ENCODE measurements around the gene TOM1L2.
"Not testable (repeated sequence)": the region's sequence is repeated elsewhere in the genome, so short reads cannot be mapped to it uniquely, and the experiment has no call there.

TOM1L2 gene

DNA sequence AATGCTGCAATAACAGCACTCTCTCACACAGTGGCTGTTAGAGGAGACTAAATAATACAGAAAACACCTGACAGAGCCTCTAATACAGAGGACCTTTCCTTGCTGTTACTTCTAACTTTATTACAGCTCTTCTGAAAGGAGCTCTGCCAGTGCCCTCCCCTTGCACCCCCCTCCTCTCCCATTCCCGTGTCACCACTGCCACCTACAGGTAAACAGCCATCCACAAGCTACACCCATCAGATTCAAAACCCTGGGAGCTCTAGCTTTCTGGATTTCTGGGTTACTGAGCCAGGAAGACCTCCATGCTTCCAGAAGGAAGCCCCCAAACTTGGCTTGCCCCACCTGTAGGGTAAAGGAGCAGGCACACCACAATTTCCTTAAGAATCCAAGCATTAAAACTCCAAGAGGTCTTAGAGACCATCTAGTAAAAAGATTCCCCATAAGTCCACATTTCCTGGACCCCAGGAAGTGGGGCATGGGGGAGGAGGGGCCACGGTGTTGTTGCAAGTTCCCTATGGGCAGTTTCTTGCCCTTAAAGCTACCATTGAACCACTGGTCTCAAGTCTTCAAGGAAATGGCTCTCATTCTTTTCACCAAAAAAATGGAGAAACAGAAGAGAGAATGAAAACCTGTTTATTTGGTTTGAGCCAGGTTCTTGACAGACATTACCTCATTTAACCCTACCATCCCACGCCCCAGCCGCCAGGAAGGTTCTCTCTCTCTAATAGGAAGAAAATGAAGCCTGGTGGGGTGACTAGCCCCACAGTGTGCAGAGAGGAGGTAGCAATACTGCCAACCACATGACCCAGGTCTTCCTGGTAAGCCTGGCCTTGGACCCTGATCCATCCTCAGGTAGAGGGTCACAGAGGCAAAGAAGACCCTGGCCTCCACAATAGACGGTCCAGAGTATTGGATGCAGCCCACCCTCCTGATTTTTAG lies 52.8 kb downstream of the TOM1L2 start:
- H3K4me3 ChIP-seq (ENCODE audit: insufficient read depth, low read depth, low read length, poor library complexity, severe bottlenecking) = no peak overlapping the region
- no peaks in the 10 kb centered on the region for H3K36me3 ChIP-seq (ENCODE audit: control insufficient read depth, insufficient read depth, low read length)
- no peak overlapping the region for H3K27ac ChIP-seq (ENCODE audit: insufficient read depth, low read length, poor library complexity, severe bottlenecking)
- DNase-seq = peak; percentile 29 to 48 (median 30)
- peaks cover under 1% of the 10 kb centered on the region for H3K4me1 ChIP-seq (ENCODE audit: control insufficient read depth, insufficient read depth, low read length, poor library complexity, severe bottlenecking)
- H3K9me3 ChIP-seq (ENCODE audit: control insufficient read depth, low read length) = no peaks in the 10 kb centered on the region
- H3K27me3 ChIP-seq (replicated peaks; ENCODE audit: control insufficient read depth, insufficient read depth, low read length, poor library complexity, severe bottlenecking) = no peaks in the 10 kb centered on the region

DNA sequence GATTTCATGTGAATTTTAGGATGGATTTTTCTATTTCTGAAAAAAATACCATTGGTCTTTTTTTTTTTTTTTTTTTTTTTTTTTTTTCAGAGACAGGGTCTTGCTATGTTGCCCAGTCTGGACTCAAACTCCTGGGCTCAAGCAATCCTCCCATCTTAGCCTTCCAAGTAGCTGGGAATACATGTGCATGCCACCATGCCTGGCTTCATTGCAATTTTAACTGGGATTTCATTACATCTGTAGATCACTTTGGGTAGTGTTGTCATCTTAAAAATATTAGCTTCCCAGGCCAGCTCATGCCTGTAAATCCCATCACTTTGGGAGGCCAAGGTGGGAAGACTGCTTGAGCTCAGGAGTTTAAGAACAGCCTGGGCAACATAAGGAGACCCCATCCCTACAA lies 54.8 kb downstream of the TOM1L2 start:
- H3K9me3 ChIP-seq (ENCODE audit: control insufficient read depth, low read length) = no peaks in the 10 kb centered on the region
- no peaks in the 10 kb centered on the region for H3K36me3 ChIP-seq (ENCODE audit: control insufficient read depth, insufficient read depth, low read length)
- no peaks in the 10 kb centered on the region for H3K27me3 ChIP-seq (replicated peaks; ENCODE audit: control insufficient read depth, insufficient read depth, low read length, poor library complexity, severe bottlenecking)
- peaks cover 3% of the 10 kb centered on the region for H3K4me1 ChIP-seq (ENCODE audit: control insufficient read depth, insufficient read depth, low read length, poor library complexity, severe bottlenecking)
- no peak overlapping the region for H3K4me3 ChIP-seq (ENCODE audit: insufficient read depth, low read depth, low read length, poor library complexity, severe bottlenecking)
- no peak overlapping the region for H3K27ac ChIP-seq (ENCODE audit: insufficient read depth, low read length, poor library complexity, severe bottlenecking)
- DNase-seq = no peak

DNA sequence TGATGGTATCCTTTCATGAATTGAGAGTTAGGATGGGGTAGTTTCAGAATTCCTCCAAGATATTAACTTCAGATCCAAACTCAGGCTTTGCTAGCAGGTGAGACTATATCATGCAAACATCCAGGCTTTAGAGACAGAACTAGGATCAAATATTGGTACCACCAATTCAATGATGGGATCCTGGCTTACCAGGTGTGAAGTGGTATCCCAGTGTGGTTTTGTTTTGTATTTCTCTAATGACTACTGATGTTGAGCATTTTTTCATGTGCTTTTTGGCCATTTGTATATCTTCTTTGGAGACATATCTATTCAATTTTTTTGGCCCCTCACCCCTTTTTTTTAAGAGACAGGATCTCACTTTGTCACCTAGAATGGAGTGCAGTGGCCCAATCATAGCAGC lies 57.0 kb downstream of the TOM1L2 start:
- H3K27ac ChIP-seq (ENCODE audit: insufficient read depth, low read length, poor library complexity, severe bottlenecking) = no peak overlapping the region
- H3K9me3 ChIP-seq (ENCODE audit: control insufficient read depth, low read length) = no peaks in the 10 kb centered on the region
- H3K27me3 ChIP-seq (replicated peaks; ENCODE audit: control insufficient read depth, insufficient read depth, low read length, poor library complexity, severe bottlenecking) = no peaks in the 10 kb centered on the region
- no peak overlapping the region for H3K4me3 ChIP-seq (ENCODE audit: insufficient read depth, low read depth, low read length, poor library complexity, severe bottlenecking)
- DNase-seq = no peak
- H3K4me1 ChIP-seq (ENCODE audit: control insufficient read depth, insufficient read depth, low read length, poor library complexity, severe bottlenecking) = peaks cover 3% of the 10 kb centered on the region
- H3K36me3 ChIP-seq (ENCODE audit: control insufficient read depth, insufficient read depth, low read length) = no peaks in the 10 kb centered on the region

- Histone ChIP-seq H3K27ac (ENCODE audit: insufficient read depth, low read length, poor library complexity, severe bottlenecking) (no peak overlapping the region), H3K9me3 (ENCODE audit: control insufficient read depth, low read length) (no peaks in the 10 kb centered on the region), H3K4me3 (ENCODE audit: insufficient read depth, low read depth, low read length, poor library complexity, severe bottlenecking) (no peak overlapping the region), H3K36me3 (ENCODE audit: control insufficient read depth, insufficient read depth, low read length) (no peaks in the 10 kb centered on the region), H3K4me1 (ENCODE audit: control insufficient read depth, insufficient read depth, low read length, poor library complexity, severe bottlenecking) (peaks cover 3% of the 10 kb centered on the region), H3K27me3 (replicated peaks; ENCODE audit: control insufficient read depth, insufficient read depth, low read length, poor library complexity, severe bottlenecking) (no peaks in the 10 kb centered on the region)
- no peak for DNase-seq
Observed at GRCh38 chr17:17913695-17914332, 58.4 kb downstream of the TOM1L2 start.

DNA sequence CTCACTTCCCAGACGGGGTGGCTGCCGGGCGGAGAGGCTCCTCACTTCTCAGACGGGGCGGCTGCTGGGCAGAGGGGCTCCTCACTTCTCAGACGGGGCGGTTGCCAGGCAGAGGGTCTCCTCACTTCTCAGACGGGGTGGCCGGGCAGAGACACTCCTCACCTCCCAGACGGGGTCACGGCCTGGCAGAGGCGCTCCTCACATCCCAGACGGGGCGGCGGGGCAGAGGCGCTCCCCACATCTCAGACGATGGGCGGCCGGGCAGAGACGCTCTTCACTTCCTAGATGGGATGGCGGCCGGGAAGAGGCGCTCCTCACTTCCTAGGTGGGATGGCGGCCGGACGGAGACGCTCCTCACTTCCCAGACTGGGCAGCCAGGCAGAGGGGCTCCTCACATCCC lies 59.9 kb downstream of the TOM1L2 start:
- not testable (repeated sequence) for H3K4me1 ChIP-seq (ENCODE audit: control insufficient read depth, insufficient read depth, low read length, poor library complexity, severe bottlenecking); H3K27me3 ChIP-seq (replicated peaks; ENCODE audit: control insufficient read depth, insufficient read depth, low read length, poor library complexity, severe bottlenecking); H3K27ac ChIP-seq (ENCODE audit: insufficient read depth, low read length, poor library complexity, severe bottlenecking); H3K36me3 ChIP-seq (ENCODE audit: control insufficient read depth, insufficient read depth, low read length); H3K9me3 ChIP-seq (ENCODE audit: control insufficient read depth, low read length); DNase-seq; H3K4me3 ChIP-seq (ENCODE audit: insufficient read depth, low read depth, low read length, poor library complexity, severe bottlenecking)

DNA sequence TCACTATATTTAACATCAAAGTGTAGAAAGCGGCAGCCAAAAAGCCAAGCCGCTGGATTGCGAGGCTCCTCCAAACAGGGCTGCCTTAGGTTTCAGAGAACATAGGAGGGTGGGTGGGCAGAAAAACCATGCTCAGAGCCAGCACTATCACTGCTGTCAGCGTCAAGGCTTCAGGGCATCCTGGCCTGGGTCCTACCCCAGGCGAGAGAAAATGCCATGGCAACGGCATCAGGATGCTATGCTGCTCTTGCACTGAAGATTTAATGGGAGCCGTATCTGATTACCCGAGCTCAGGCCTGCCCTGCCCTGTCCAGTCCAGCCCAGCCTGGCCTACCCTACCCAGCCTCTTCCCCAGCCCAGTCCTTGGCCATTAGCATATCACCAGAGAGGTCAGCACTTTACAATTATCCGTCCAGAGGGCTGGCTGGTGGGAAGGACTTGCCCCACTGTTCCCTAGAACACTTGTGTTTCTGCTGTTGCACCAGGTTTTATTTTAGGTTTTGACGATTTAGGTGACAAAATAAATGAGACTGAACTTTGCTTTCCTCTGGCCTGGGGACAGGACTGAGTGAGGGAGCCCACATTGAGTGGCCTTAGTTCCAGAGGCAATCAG lies 61.1 kb downstream of the TOM1L2 start:
- Histone ChIP-seq H3K4me1 (ENCODE audit: control insufficient read depth, insufficient read depth, low read length, poor library complexity, severe bottlenecking) (peaks cover 3% of the 10 kb centered on the region), H3K4me3 (ENCODE audit: insufficient read depth, low read depth, low read length, poor library complexity, severe bottlenecking) (no peak overlapping the region), H3K36me3 (ENCODE audit: control insufficient read depth, insufficient read depth, low read length) (peaks cover 6% of the 10 kb centered on the region), H3K27me3 (replicated peaks; ENCODE audit: control insufficient read depth, insufficient read depth, low read length, poor library complexity, severe bottlenecking) (no peaks in the 10 kb centered on the region), H3K9me3 (ENCODE audit: control insufficient read depth, low read length) (no peaks in the 10 kb centered on the region), H3K27ac (ENCODE audit: insufficient read depth, low read length, poor library complexity, severe bottlenecking) (no peak overlapping the region)
- no peak for DNase-seq

DNA sequence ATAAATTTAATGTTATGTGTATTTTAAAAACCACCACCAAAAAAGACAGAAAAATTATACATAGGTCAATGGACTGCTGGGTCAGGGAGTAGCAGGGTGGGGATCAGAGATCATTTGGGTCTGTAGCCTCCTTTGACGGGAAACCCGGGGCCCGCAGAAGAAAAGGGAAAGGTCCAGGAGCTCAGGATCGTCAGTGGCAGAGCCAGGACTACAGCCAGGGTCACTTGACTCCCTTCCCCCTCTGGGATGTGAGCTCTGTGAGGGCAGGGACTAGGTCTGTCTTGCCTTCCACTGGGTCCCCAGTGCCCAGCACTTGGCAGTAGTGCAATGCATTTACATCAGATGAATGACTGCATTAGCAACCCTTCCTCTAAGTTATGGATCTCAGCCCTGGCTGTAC lies 62.1 kb downstream of the TOM1L2 start:
- no peaks in the 10 kb centered on the region for H3K27me3 ChIP-seq (replicated peaks; ENCODE audit: control insufficient read depth, insufficient read depth, low read length, poor library complexity, severe bottlenecking)

DNA sequence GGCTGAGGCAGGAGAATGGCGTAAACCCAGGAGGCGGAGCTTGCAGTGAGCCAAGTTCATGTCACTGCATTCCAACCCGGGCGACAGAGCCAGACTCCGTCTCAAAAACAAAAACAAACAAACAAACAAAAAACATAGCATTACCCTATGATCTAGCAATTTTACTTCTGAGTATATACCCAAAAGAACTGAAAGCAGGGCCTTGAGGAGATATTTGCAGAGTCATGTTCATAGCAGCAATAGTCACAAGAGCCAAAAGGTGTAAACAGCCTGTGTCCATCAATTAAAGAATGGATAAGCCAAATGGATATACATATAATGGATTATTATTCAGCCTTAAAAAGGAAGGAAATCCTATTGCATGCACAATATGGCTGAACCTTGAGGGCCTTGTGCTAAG lies 63.1 kb downstream of the TOM1L2 start:
- no peaks in the 10 kb centered on the region for H3K27me3 ChIP-seq (replicated peaks; ENCODE audit: control insufficient read depth, insufficient read depth, low read length, poor library complexity, severe bottlenecking)
- no peak overlapping the region for H3K4me3 ChIP-seq (ENCODE audit: insufficient read depth, low read depth, low read length, poor library complexity, severe bottlenecking)
- H3K36me3 ChIP-seq (ENCODE audit: control insufficient read depth, insufficient read depth, low read length) = peaks cover 11% of the 10 kb centered on the region
- H3K4me1 ChIP-seq (ENCODE audit: control insufficient read depth, insufficient read depth, low read length, poor library complexity, severe bottlenecking) = no peaks in the 10 kb centered on the region
- no peak for DNase-seq
- no peaks in the 10 kb centered on the region for H3K9me3 ChIP-seq (ENCODE audit: control insufficient read depth, low read length)
- H3K27ac ChIP-seq (ENCODE audit: insufficient read depth, low read length, poor library complexity, severe bottlenecking) = no peak overlapping the region

More for the DNA sequence above, 62.1 kb downstream of the TOM1L2 start:
- Histone ChIP-seq H3K9me3 (ENCODE audit: control insufficient read depth, low read length) (no peaks in the 10 kb centered on the region), H3K36me3 (ENCODE audit: control insufficient read depth, insufficient read depth, low read length) (peaks cover 8% of the 10 kb centered on the region), H3K4me1 (ENCODE audit: control insufficient read depth, insufficient read depth, low read length, poor library complexity, severe bottlenecking) (peaks cover 3% of the 10 kb centered on the region), H3K4me3 (ENCODE audit: insufficient read depth, low read depth, low read length, poor library complexity, severe bottlenecking) (no peak overlapping the region), H3K27ac (ENCODE audit: insufficient read depth, low read length, poor library complexity, severe bottlenecking) (no peak overlapping the region)
- DNase-seq = no peak

- Histone ChIP-seq H3K9me3 (ENCODE audit: control insufficient read depth, low read length) (no peaks in the 10 kb centered on the region), H3K4me3 (ENCODE audit: insufficient read depth, low read depth, low read length, poor library complexity, severe bottlenecking) (no peak overlapping the region), H3K27ac (ENCODE audit: insufficient read depth, low read length, poor library complexity, severe bottlenecking) (no peak overlapping the region), H3K4me1 (ENCODE audit: control insufficient read depth, insufficient read depth, low read length, poor library complexity, severe bottlenecking) (no peaks in the 10 kb centered on the region), H3K36me3 (ENCODE audit: control insufficient read depth, insufficient read depth, low read length) (peaks cover 11% of the 10 kb centered on the region), H3K27me3 (replicated peaks; ENCODE audit: control insufficient read depth, insufficient read depth, low read length, poor library complexity, severe bottlenecking) (no peaks in the 10 kb centered on the region)
- DNase-seq = no peak
Observed at GRCh38 chr17:17907469-17907868, 64.7 kb downstream of the TOM1L2 start.

Data from effector memory CD4-positive, alpha-beta T cell (primary cell).